ENCODE data around the gene CCL17. TPM values are rescaled to one million over a fixed set of nuclear protein-coding genes. Genes with fewer than 3 reads are reported as not detected.
A peak's percentile ranks its signal among the peaks of the same experiment; 100 is the strongest.
"Not testable (repeated sequence)": the region's sequence is repeated elsewhere in the genome, so short reads cannot be mapped to it uniquely, and the experiment has no call there.

Gene CCL17
- total RNA-seq, 1 experiment from 2014 or later: not detected

DNA sequence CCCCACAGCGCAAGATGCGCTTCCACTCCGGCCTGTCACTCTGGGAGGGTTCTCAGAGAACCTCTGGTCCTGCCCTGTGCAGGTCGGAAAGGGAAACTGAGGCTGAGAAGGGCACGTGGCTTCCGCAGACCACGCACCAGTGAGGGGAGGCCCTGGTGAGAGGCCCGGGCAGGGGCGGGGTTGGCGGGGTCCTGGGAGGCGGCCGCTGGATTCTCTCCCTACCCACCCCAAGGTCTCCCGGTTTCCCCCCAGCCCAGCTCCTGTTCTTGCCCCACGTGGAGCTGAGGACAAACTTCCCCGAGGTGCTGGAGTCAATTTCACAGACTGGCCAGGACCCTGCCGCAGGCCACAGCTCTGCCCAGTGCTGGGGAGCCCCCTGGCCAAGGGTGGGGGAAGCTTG lies 11.5 kb downstream of the CCL17 start:
- in situ Hi-C loops (cut with HindIII; ENCODE audit: low pct_unique_long_range_greater_than_20kb, low sequenced_read_pairs): no loop called here
- no peak for DNase-seq (ENCODE audit: low read depth)

DNA sequence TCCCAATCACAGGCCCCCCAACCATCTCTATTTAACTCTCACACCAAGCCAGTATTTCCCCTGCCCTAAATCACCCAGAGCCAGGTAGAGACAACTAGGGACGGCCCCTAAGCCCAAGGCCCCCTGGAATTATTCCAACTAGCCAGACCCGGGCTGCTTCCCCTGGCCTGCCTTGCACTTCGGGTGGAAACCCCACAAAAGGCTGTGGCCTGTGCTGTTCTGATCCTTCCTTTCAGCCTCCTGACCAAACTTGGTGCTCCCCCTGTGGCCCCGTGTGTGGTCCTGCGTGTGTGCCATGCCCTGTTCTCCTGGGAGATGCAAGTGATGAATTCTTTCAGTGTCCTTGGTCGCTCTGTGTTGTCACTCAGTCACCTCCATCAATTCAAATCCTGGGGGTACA lies 14.9 kb downstream of the CCL17 start:
- no peak for DNase-seq (ENCODE audit: low read depth)
- in situ Hi-C loops (cut with HindIII; ENCODE audit: low pct_unique_long_range_greater_than_20kb, low sequenced_read_pairs): no loop called here

DNA sequence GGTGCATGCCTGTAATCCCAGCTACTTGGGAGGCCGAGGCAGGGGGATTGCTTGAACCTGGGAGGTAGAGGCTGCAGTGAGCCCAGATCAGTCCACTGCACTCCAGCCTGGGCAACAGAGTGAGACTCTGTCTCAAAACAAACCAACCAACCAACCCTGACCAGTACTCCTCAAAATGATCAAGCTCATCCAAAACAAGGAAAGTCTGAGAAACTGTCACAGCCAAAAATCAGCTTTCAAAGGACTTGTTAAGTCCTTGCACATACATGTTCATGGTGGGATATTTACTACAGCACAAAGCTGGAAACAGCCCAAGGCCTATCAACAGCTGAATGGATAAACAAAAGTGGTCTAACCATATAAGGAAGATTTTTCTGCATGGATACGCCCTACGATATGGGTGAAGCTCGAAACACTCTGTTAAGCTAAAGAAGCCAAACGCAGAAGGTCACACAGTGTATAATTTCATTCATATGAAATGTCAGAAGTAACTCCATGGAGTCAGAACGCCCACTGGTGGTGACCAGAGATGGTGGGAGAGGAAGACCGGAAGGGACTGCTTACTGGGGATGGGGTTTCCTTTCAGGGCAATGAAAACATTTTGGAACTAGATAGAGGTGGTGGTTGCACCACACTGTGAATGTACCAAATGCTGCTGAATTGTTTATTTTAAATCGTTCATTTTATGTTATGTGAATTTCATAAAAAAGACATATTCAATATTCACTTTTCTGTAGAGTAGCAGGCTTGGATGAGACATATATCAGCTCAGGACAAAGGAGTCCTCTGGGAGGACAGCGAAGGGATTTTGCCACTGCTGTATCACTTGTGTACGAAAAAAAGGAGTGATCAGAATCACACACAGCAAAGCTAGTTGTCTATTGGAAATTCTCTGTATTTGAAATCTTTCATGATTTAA lies 17.7 kb downstream of the CCL17 start:
- in situ Hi-C loops (cut with HindIII; ENCODE audit: low pct_unique_long_range_greater_than_20kb, low sequenced_read_pairs): no loop called here
- peak; percentile 33 for DNase-seq (ENCODE audit: low read depth)

DNA sequence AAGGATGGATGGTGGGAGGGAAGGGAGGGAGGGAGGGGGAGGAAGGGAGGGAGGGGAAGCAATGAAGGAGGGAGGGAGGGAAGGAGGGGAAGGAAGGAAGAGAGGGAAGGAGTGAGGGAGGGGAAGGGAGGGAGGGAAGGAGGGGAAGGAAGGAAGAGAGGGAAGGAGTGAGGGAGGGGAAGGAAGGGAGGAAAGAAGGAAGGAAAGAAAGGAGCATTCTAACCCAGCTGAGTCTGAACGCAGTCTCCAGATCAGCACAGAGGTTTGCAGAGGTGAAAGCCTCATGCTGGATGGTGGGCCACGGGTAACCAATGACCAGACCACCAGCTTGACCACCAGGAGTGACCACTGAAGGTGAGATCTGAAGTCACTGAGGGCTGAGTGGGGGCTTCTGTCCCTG lies 18.6 kb downstream of the CCL17 start:
- no peak for DNase-seq (ENCODE audit: low read depth)
- in situ Hi-C loops (cut with HindIII; ENCODE audit: low pct_unique_long_range_greater_than_20kb, low sequenced_read_pairs): no loop called here

DNA sequence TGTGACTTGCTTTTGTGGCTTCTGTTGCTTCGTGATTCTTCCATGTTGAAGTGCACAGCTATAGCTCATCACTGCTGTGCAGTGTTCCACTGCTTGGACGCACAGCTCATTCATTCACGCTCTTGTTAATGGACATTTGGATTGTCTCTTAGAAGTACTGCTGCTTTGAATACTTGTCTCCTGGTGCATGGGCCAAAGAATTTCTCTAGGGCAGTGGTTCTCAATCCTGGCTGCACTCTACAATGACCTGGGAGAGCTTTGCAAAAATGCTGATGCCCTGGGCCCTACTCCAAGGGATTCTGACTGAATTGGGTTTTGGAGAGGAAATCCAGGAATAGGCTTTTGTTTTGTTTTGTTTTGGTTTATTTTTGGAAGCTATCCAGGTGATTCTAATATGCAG lies 20.0 kb downstream of the CCL17 start:
- DNase-seq (ENCODE audit: low read depth): no peak
- in situ Hi-C loops (cut with HindIII; ENCODE audit: low pct_unique_long_range_greater_than_20kb, low sequenced_read_pairs): no loop called here

DNA sequence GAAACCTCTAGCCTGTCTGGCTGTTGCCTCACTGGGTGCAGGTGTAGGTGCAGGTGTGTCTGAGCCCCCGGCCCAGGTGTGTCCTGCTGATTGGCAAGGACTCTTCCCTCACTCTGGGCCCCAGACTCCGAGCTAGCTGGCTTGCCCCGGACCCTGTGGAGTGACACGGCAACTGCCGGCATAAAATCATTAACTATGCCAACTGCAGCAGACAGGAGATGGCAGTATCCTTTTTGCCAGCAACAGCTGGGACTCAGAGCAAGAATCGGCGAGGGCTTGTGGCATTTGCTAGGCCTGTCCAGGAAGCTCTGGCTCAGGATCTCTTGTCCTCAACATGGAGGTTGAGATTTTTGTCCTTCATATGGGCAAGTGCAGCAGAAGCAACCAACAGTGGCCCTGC lies 21.8 kb downstream of the CCL17 start:
- DNase-seq (ENCODE audit: low read depth): no peak
- in situ Hi-C loops (cut with HindIII; ENCODE audit: low pct_unique_long_range_greater_than_20kb, low sequenced_read_pairs): no loop called here

DNA sequence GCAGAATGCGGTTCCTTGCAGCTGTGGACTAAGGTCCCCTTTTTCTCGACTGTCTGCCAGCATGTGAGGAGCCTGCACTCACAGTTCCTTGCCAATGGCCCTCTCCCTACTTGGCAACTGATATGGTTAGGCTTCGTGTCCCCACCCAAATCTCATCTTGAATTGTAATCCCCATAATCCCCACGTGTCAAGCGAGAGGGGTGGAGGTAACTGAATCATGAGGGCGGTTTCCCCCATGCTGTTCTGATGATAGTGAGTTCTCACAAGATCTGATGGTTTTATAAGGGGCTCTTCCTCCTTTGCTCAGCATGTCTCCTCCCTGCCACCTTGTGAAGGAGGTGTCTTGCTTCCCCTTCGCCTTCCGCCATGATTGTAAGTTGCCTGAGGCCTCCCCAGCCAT lies 22.7 kb downstream of the CCL17 start:
- in situ Hi-C loops (cut with HindIII; ENCODE audit: low pct_unique_long_range_greater_than_20kb, low sequenced_read_pairs): no loop called here
- no peak for DNase-seq (ENCODE audit: low read depth)

DNA sequence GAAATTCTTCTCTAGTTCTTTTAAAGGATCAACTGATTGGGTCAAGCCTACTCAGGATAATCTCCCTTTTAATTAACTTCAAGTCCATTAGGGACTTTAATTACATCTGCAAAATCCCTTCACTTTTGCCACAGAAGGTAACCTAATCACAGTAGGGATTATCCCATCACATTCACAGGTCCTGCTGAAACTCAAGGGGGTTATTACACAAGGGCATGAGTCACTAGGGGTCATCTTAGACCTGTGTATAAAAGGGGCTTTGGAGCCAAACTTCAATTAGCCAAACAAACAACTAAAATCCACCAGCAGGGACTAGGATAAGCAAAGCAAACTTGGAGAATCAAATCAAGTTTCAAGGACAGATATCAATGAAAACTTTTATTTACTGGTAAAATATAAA lies 23.3 kb downstream of the CCL17 start:
- no peak for DNase-seq (ENCODE audit: low read depth)
- in situ Hi-C loops (cut with HindIII; ENCODE audit: low pct_unique_long_range_greater_than_20kb, low sequenced_read_pairs): no loop called here

DNA sequence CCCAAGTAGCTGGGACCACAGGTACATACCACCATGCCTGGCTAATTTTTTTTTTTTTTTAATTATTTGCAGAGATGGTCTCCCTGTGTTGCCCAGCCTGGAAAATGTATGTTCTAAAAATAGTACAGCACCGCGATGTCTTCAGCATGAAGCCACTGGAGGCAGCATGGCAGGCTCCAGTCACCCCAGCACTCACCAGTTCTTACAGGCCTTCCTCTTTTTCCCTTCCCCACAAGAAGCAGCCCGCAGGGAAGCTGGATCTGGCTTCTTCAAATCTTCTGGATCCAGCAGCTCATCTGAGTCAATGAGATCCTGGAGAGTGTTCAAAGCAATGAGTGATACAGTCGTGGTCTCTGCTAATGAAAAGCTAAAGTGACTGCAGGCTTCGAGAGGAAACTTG lies 26.4 kb downstream of the CCL17 start:
- in situ Hi-C loops (cut with HindIII; ENCODE audit: low pct_unique_long_range_greater_than_20kb, low sequenced_read_pairs): no loop called here
- DNase-seq (ENCODE audit: low read depth): no peak

DNA sequence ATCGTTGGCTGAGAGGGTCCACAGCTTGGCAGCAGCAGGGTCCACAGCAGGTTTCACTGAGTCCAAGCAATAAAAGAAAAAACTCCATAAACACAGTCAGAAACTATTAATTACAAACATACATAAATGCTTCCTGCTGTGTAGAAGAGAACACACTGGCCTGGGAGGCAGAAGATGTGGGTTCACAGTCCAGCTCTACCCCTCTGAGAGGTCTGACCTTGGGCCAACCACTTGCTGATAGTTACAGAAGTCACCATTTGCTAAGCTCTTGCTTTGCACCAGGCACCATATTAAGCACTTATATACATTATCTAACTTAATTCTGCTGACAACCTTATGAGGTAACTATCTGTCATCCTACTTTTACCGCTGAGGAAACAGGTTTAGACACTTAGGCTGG lies 27.9 kb downstream of the CCL17 start:
- no peak for DNase-seq (ENCODE audit: low read depth)
- in situ Hi-C loops (cut with HindIII; ENCODE audit: low pct_unique_long_range_greater_than_20kb, low sequenced_read_pairs): no loop called here

DNA sequence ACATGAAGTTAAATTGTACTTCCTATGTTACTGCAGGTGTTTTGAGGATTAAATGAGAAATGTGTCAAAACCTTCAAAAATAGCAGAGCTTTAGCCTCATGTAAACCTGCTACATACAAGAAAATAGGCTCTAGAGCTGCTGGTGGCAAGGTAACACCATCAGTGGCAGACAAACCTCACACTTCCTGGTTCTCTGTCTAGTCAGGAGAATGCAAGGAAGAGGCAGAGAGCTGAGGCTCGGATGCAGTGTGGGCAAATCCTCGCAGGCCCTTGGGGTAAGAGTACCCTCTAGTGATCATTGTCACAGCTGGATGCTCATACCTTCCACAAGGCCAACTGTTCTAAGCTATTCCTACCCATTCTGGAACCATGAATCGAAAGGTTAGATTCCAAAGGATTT lies 28.4 kb downstream of the CCL17 start:
- DNase-seq (ENCODE audit: low read depth): no peak
- in situ Hi-C loops (cut with HindIII; ENCODE audit: low pct_unique_long_range_greater_than_20kb, low sequenced_read_pairs): no loop called here

DNA sequence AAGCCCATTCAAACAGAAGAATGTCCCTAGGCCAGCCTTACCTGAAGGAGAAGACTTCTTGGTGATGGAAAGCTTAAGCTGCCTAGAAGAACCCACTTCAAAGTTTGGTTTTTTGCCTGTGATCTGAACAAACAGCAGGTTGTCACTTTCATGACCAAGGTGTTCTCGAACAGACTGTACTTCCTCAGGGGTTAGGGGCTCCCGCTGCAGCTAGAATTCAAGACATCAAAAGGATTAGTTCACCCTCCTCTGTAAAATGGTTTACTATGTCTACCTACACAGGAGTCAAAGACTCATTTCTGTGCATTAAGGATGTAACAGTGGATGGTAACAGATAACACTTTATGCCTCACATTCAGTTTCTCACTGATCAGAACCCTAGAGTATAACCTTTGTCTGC lies 29.4 kb downstream of the CCL17 start:
- no peak for DNase-seq (ENCODE audit: low read depth)
- in situ Hi-C loops (cut with HindIII; ENCODE audit: low pct_unique_long_range_greater_than_20kb, low sequenced_read_pairs): no loop called here

DNA sequence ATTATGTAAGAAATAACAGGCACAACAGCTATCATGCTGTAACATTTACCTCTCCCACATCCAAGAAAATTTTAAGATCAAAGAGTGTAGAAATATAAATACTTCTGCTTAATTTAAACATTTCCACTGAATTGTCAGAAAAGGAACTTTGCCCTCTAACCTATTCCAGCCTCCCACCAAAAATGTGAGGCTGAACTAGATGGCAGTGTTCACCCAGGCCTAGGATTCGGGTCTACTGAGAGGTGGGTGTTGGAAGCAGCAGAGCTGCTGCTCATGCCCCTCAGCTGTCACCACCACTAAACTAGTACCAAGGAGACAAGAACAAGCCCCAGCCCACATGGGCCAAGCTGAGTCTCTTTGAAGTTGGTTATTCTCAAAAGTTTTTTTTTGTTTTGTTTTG lies 31.3 kb downstream of the CCL17 start:
- no peak for DNase-seq (ENCODE audit: low read depth)
- in situ Hi-C loops (cut with HindIII; ENCODE audit: low pct_unique_long_range_greater_than_20kb, low sequenced_read_pairs): no loop called here

DNA sequence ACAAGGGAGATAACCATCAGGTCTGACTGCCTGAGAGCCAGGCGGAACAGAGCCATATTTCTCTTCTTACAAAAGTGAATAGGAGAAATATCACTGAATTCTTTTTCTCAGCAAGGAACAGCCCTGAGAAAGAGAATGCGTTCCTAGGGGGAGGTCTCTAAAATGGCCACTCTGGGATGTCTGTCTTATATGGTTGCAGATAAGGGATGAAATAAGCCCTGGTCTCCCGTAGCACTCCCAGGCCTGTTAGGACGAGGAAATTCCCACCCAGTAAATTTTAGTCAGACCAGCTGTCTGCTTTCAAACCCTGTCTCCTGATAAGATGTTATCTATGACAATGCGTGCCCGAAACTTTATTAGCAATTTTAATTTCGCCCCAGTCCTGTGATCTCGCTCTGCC lies 35.4 kb downstream of the CCL17 start:
- in situ Hi-C loops (cut with HindIII; ENCODE audit: low pct_unique_long_range_greater_than_20kb, low sequenced_read_pairs); DNase-seq (ENCODE audit: low read depth): not testable (repeated sequence)

DNA sequence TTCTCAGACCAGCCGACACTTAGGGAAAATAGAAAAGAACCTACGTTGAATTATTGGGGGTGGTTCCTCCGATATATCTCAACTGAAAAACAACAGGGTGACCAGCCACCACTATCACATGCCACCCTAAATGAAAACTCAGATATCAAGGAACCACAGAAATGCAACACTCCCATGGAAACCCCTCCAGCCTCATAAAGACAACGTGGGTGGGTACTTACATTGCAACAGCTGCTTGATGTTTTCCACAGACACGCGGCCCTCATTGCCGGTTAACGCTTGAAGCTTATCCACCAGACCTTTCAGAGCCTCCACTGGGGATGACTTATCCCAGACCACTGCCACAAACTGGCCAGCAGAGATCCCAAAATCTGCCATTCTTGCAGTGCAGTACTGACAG lies 36.0 kb downstream of the CCL17 start:
- in situ Hi-C loops (cut with HindIII; ENCODE audit: low pct_unique_long_range_greater_than_20kb, low sequenced_read_pairs); DNase-seq (ENCODE audit: low read depth): not testable (repeated sequence)

DNA sequence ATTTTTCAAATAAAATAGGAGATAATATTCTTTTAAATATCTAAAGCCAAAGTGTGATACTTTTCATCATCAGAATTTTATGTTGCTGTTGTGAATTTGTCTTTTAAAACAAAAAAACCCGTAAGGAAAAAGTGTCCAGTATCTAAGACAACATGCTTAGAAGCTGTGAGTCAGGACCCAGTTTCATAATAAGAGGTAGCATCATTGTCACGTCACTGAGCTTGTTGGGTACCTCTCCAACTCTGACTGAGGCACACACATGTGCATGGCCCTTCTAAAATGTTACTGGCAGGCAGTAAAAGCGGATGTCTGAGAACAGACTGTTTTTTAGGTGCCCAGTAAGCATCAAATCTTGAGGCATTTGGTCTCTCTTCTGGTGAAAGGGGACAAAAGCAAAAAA lies 40.1 kb downstream of the CCL17 start:
- in situ Hi-C loops (cut with HindIII; ENCODE audit: low pct_unique_long_range_greater_than_20kb, low sequenced_read_pairs): no loop called here
- no peak for DNase-seq (ENCODE audit: low read depth)

DNA sequence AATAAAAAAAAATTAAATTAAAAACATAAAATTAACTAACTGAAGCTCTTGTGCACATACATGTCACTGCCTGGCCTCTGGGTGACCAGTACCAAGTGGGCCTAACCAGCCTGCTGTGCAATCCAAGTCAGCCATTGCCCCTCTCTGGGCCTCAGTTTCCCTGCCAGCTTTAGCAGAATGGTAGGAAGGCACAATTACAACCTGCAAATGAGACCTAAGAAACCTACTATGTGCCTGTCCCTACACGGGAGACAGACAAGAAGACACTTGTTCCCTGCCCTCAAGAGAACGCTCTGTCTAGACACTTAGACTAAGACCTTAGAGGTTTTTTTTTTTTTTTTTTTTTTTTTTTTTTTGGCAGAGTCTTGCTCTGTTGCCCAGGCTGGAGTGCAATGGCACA lies 40.9 kb downstream of the CCL17 start:
- DNase-seq (ENCODE audit: low read depth): no peak
- in situ Hi-C loops (cut with HindIII; ENCODE audit: low pct_unique_long_range_greater_than_20kb, low sequenced_read_pairs): no loop called here

DNA sequence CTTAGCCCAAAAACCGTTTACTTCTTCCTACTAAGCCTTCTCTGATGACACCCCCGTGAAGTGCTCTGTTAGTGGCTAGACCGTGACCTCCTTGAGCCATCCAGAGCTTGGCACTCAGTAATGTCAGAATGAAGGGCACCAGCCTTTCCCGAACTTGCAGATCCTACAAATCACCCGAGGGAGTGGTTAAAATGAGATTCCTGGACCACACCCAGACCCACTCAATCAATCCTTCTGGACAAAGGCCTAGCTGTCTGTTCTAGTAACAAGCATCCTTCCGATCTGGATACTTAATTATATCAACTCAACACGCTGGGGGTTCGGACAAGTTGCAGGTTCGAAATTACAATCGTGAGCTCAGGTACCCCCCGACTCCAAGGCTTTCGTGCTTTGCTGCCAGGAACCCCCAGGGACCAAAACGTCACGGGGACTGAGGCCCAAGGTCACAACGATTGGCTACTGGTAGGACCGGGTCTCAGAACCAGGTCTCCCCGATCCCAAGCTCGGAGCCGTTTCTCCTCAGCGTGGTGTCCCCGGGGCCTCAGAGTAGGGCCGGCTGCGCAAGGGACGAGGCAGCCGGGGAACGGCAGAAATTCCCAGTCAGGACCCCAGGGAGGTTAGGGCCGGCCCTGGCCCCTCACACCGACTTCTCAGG lies 42.1 kb downstream of the CCL17 start:
- DNase-seq (ENCODE audit: low read depth): peak; percentile 14
- in situ Hi-C loops (cut with HindIII; ENCODE audit: low pct_unique_long_range_greater_than_20kb, low sequenced_read_pairs): no loop called here

DNA sequence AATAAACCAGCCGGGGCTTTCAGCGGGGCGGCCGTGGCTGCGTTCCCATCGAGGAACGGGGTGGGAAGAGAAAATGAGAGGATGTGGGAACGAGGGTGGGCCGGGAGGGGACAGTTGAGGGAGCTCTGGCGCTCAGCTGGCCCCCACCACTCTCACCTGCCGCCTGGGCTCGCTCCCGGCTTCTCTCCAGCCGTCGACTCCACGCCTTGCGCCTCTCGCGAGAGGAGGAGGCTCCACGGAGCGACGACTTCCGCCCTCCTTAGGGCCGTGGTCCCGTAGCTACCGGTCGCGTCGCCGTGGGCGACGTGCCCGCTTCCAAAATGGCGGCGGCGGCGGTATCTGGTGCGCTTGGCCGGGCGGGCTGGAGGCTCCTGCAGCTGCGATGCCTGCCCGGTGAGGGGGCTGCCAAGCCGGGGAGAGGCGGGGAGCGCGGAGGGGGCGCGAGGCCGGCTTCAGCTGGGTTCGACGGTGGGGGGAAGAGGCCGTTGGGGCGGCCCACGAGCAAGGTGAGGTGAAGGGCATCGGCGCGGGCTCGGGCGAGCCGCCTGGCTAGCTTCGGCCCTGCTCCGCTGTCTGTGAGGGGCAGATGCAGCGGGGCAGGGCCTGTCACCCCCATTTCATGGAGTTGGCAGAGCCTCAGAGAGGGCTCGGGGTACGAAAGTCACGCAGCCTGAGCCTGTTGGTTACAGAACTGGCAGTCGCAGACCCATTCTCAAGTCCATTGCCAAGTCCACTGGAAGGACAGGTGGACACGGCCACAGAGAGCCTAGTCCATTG lies 42.8 kb downstream of the CCL17 start, which contains the start of the genes CIAPIN1 and COQ9:
Gene CIAPIN1 (minus strand): TSS at position 200 of the 777 bp plus-strand sequence. CDS start 6,457 bp downstream, outside the sequence.
Gene COQ9 (plus strand): TSS at position 294 of the 777 bp plus-strand sequence. CDS start 27 bp downstream, at position 321.
- DNase-seq (ENCODE audit: low read depth): peak; percentile 84
- in situ Hi-C loops (cut with HindIII; ENCODE audit: low pct_unique_long_range_greater_than_20kb, low sequenced_read_pairs): no loop called here

All from Caki2 (cell line).